HG02970 (cell line): ENCODE data around the gene SPON1.
"Not testable (repeated sequence)": the region's sequence is repeated elsewhere in the genome, so short reads cannot be mapped to it uniquely, and the experiment has no call there.

Experiments
- ATAC-seq: cut with Tn5 transposase; IDR thresholded peaks from one replicate; pipeline ENCODE4 v1.9.1; 2021; ENCODE audit warnings: mild to moderate bottlenecking, moderate library complexity, moderate number of reproducible peaks; ENCODE audit not compliant: unreplicated experiment, low FRiP score

Gene SPON1

DNA sequence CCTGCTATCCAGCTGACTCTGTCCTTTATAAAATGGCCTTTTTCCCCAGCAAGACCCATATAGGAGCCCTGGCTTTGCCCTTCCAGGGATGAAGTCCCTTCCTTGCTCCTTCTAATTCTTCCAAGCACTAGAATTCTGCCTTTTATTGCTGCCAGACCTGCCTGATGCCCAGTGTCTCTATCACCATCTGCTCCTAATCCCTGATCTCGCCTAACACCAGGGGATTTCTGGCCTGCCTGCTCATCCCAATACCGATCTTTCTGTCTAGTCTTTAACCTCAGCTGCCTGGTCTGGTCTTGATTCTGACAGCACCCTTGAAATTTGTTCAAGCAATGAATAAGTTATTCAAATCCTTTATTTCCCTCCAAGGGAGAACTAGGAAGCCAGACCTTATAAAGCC, 150.2 kb downstream of the SPON1 start:
- ATAC-seq, result no peak

GRCh38 chr11:14114269-14114668, 151.7 kb downstream of the SPON1 start:
- no peak for ATAC-seq

DNA sequence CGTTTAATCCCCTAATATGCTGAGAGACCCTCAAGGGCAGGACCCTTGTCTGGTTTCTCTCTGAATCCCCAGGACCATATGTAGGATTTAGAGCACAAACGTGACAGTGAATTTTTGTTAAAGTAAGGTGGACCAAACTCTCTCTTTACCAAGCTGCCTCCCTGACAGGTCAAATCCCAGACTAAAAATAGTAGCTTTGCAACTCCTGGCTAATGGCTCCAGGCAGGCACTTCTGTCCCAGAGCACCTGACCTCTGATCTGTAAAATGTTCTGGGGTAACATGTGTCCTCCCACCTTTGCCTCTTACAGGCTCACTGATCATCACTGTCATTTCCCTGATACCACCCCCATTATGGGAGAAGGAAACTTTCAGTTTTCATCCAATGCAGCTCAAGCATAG, 152.3 kb downstream of the SPON1 start:
- no peak for ATAC-seq

- ATAC-seq, result no peak
Measured at GRCh38 chr11:14117632-14118031, 155.1 kb downstream of the SPON1 start.

GRCh38 chr11:14118072-14118471, 155.5 kb downstream of the SPON1 start:
- no peak for ATAC-seq

GRCh38 chr11:14119357-14119756, 156.8 kb downstream of the SPON1 start:
- ATAC-seq, result no peak

- ATAC-seq, result no peak
Measured at GRCh38 chr11:14124350-14124749, 161.8 kb downstream of the SPON1 start.

DNA sequence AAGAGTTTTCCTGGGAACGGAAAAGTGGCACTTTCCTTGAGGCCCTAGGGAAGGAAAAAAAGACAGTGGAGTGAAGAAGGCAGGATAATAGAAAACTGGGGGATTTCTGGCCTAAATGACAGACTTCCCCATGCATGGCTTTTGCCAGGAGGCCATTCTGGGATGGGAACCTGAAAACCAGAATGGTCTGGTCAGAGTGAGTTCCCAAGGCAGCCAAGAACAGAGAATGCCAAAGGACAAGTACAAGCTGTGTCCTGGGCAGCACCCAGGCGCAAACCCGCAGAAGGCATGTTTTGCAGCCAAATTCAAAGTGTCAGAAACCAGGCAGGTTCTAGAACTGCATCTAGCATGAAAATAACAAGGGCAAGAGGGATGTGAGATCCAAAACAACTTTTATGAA, 162.4 kb downstream of the SPON1 start:
- ATAC-seq, result no peak

DNA sequence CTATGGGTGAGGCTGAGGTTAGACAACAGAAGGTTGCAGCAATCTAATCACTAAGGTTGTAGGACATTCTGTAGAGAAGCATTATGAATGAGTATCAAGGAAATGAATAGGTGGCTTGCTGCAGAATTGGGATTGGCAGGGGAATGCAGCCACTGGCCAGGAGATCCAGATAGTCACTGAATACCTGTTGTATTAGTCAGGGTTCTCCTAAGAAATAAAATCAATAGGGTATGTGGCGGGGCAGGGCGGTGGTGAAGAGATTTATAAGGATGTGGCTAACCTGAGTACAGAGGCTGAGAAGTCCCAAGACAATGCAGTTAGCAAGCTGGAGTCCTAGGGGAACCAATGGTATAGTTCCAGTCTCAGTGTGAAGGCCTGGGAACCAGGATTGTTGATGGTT, 163.0 kb downstream of the SPON1 start:
- no peak for ATAC-seq

DNA sequence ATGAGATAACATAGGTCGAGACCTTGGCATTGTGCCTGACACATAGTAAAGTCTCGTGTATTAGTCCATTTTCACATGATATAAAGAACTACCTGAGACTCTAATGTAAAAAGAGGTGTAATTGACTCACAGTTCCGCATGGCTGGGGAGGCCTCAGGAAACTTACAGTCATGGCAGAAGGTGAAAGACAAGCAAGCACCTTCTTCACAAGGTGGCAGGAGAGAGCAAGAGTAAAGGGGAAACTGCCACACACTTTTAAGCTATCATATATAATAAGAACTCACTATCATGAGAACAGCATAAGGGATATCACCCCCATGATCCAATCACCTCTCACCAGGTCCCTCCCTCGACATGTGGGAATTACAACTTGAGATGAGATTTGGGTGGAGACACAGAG, 165.2 kb downstream of the SPON1 start:
- no peak for ATAC-seq

GRCh38 chr11:14132312-14132711, 169.8 kb downstream of the SPON1 start:
- ATAC-seq, result no peak

DNA sequence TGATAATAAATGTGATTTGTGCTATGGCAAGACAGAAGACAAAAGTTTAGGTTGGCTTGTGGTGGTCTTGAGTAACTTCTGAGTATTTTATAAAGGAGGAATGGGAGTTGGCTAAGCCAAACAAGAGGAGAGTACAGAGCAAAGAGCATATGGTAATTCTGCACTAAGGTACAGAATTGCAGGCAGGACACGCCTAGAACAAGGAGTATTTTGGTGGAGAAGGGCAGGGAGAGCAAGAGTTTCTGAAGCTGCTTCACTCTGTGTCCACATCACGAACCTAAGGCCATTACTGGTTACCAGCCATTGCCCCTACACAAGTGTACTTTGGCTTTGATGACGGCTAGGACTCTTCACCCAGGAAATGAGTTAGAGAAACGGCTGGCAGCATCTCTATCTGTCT, 170.9 kb downstream of the SPON1 start:
- no peak for ATAC-seq

GRCh38 chr11:14136561-14136960, 174.0 kb downstream of the SPON1 start:
- ATAC-seq, result no peak

- no peak for ATAC-seq
Measured at GRCh38 chr11:14137284-14137683, 174.8 kb downstream of the SPON1 start.

GRCh38 chr11:14140991-14141390, 178.5 kb downstream of the SPON1 start:
- no peak for ATAC-seq

DNA sequence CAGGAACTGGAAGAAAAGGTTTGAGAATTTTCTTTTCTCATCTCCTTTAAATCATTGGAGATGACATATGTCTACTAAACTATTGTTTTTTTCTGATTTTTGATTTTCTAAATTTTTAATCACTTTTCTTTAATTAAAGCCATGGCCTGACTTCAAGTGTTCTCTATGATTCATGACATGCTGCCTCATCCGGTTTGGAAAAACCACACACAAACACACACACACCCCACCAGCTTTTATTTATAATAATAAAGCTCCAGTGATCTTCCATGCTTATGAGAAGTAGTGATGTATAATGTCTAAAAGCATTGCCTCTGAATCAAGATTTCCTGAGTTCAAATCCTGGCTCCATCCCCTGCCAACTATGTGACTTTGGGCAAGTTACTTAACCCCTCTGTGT, 179.2 kb downstream of the SPON1 start:
- no peak for ATAC-seq

DNA sequence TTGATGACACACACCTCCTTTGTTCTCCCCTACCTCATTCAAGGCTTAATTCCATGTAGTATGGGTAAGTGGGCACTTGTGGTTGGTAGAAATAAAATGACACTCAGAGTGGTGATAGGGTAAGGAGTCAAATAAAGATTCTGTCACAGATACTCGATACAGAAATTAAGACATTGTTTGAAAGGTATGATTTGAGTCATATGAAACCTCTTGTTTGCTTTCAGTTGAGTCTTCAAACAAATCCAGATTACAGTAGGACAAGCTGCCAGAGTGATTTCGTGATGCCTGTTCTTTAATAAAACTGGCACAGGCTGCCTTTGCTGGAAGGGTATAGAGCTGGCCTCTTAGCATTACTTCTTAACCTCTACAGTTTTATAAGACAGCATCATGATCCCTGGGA, 182.4 kb downstream of the SPON1 start:
- no peak for ATAC-seq

DNA sequence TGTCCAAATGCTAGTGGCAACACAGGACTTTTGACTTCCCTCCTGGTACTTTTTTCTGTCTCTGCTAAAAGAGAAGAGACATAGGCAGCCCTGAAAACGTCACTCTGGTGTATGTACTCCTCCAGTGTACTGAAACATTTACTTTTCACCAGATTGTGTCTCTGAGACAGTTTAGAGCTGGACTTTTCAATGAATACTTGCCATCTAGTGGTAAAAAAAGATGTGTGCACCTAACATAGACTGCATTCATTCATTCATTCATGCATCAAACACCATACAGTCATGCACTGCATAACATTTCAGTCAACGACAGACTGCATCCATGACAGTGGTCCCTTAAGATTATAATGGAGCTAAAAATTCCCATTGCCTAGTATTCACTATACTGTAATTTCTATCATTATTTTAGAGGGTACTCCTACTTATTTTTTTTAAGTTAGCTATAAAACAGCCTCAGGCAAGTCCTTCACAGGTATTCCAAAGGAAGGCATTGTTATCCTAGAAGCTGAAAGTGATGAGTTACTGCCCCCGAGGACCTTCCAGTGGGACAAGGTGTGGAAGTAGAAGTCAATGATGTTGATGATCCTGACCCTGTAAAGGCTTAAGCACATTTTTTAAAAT, 186.2 kb downstream of the SPON1 start:
- no peak for ATAC-seq

DNA sequence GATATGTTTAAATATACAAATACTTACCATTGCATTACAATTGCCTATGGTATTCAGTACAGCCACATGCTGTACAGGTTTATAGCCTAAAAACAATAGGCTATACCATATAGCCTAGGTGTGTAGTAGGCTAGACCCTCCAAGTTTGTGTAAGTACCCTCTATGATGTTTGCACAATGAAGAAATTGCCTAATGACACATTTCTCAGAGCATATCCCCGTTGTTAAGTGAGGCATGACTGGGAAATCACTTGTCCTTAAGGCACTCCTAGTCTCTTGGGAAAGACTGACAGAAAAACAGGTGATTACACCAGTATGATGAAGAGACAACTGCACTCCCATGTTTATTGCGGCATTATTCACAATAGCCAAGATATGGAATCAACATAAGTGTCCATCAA, 187.2 kb downstream of the SPON1 start:
- no peak for ATAC-seq

GRCh38 chr11:14150878-14151277, 188.4 kb downstream of the SPON1 start:
- ATAC-seq, result no peak

- ATAC-seq, result not testable (repeated sequence)
Measured at GRCh38 chr11:14154103-14154502, 191.6 kb downstream of the SPON1 start.

DNA sequence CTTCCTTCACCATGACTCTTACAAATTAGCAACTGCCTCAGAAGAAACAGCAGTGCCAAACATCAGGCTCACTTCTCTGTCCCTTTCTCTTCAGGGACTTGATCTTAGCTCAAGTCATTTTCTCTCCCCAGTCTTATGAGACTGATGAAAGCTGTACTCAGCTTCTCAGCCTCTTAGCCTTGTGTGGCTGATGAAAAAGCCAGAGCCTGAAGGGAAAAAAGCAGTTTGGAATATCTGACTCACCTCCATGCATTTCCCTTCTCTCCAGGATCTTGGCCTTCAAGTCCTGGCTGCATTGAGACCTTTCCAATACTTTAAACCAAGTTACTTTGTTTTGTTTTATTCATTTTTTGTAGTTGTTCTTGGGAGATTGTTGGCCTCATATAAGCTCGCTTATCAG, 195.9 kb downstream of the SPON1 start:
- ATAC-seq, result no peak

GRCh38 chr11:14163576-14163975, 201.1 kb downstream of the SPON1 start:
- no peak for ATAC-seq
